HG03097 (cell line): ENCODE measurements around the gene ZDHHC6.
"Not testable (repeated sequence)": the region's sequence is repeated elsewhere in the genome, so short reads cannot be mapped to it uniquely, and the experiment has no call there.

ENCODE experiments used
- ATAC-seq: cut with Tn5 transposase; IDR thresholded peaks from one replicate; pipeline ENCODE4 v1.9.1; 2021; ENCODE audit not compliant: unreplicated experiment, low FRiP score

Gene ZDHHC6

GRCh38 chr10:112446055-112446854 lies 459 bp downstream of the ZDHHC6 start:
- peak; percentile 27 for ATAC-seq

GRCh38 chr10:112442063-112442462 lies 4.7 kb downstream of the ZDHHC6 start:
- no peak for ATAC-seq

GRCh38 chr10:112441520-112441919 lies 5.2 kb downstream of the ZDHHC6 start:
- ATAC-seq, result no peak

GRCh38 chr10:112438356-112438755 lies 8.4 kb downstream of the ZDHHC6 start:
- no peak for ATAC-seq

GRCh38 chr10:112434988-112435619 lies 11.6 kb downstream of the ZDHHC6 start:
- ATAC-seq, result no peak

- no peak for ATAC-seq
Observed at GRCh38 chr10:112433136-112433535, 13.6 kb downstream of the ZDHHC6 start.

- no peak for ATAC-seq
Observed at GRCh38 chr10:112429654-112430230, 17.0 kb downstream of the ZDHHC6 start.

GRCh38 chr10:112429147-112429546 lies 17.6 kb downstream of the ZDHHC6 start:
- ATAC-seq, result no peak

GRCh38 chr10:112426111-112426510 lies 20.6 kb downstream of the ZDHHC6 start:
- no peak for ATAC-seq

GRCh38 chr10:112424651-112425050 lies 22.1 kb downstream of the ZDHHC6 start:
- no peak for ATAC-seq

GRCh38 chr10:112421731-112422130 lies 25.0 kb downstream of the ZDHHC6 start:
- ATAC-seq, result no peak

GRCh38 chr10:112412696-112413095 lies 34.0 kb downstream of the ZDHHC6 start:
- ATAC-seq, result no peak

GRCh38 chr10:112409755-112410154 lies 37.0 kb downstream of the ZDHHC6 start:
- no peak for ATAC-seq

GRCh38 chr10:112409299-112409698 lies 37.4 kb downstream of the ZDHHC6 start:
- ATAC-seq, result no peak

- ATAC-seq, result no peak
Observed at GRCh38 chr10:112407696-112408095, 39.0 kb downstream of the ZDHHC6 start.

GRCh38 chr10:112406806-112407205 lies 39.9 kb downstream of the ZDHHC6 start:
- not testable (repeated sequence) for ATAC-seq

- no peak for ATAC-seq
Observed at GRCh38 chr10:112404617-112405016, 42.1 kb downstream of the ZDHHC6 start.

GRCh38 chr10:112402917-112403316 lies 43.8 kb downstream of the ZDHHC6 start:
- ATAC-seq, result no peak

- no peak for ATAC-seq
Observed at GRCh38 chr10:112397592-112397991, 49.1 kb downstream of the ZDHHC6 start.

- ATAC-seq, result no peak
Observed at GRCh38 chr10:112395809-112396530, 50.7 kb downstream of the ZDHHC6 start.

GRCh38 chr10:112394475-112394875 lies 52.2 kb downstream of the ZDHHC6 start:
- ATAC-seq, result no peak
